ENCODE data around the gene TMUB1.

- no peak for TF ChIP-seq CTCF (IDR thresholded peaks at IDR 0.05)
- no peak for TF ChIP-seq POLR2A (IDR thresholded peaks at IDR 0.05)
Measured at GRCh38 chr7:151132461-151133205, 49.3 kb upstream of the TMUB1 start.
